ENCODE measurements around the gene SCG5. TPM values are rescaled to one million over a fixed set of nuclear protein-coding genes. Genes with fewer than 3 reads are reported as not detected.
A peak's percentile ranks its signal among the peaks of the same experiment; 100 is the strongest.

The SCG5 gene
- total and polyA plus RNA-seq, 10 of the 15 experiments (the other 5 are each of a cell fraction or from before 2014, with no cell fraction given), result 0.13 to 0.62 (median 0.48) TPM

- intact Hi-C loops (cut with micrococcal nuclease; ENCODE audit: unreplicated experiment), result no loop called here
- POLR2A ChIA-PET, result no interaction called here
- TF ChIP-seq CREM (IDR thresholded peaks at IDR 0.05; ENCODE audit: low read depth) (no peak), SPI1 (IDR thresholded peaks at IDR 0.05; ENCODE audit: borderline replicate concordance, insufficient read depth, low read depth, low read length) (peak; percentile 37; the same call in 1 of the 2 replicates)
- SMC1A ChIA-PET (ENCODE audit: uncharacterized antibody, unreplicated experiment), result no interaction called here
- RAD21 ChIA-PET (ENCODE audit: unreplicated experiment), result no interaction called here
- DNase-seq (ENCODE audit: low read depth, low spot score) (no peak), ATAC-seq (peak; percentile 58), FAIRE-seq (no peak)
- Histone ChIP-seq H3K4me3 (no peak overlapping the region), H3K27ac (ENCODE audit: control insufficient read depth, insufficient read depth) (no peak overlapping the region), H3K9me3 (replicated peaks; ENCODE audit: control insufficient read depth, insufficient read depth, low read length) (no peaks in the 10 kb centered on the region), H3K27me3 (replicated peaks in 1 of 2; ENCODE audit: control insufficient read depth in 2 of 2, insufficient read depth in 2 of 2, low read length in 1 of 2) (peaks cover 3 to 4% of the 10 kb centered on the region in 2 experiments; a peak in 2 of 4 replicates), H2AFZ (ENCODE audit: control insufficient read depth, low read depth, low read length) (no peak overlapping the region), H3K9ac (ENCODE audit: control insufficient read depth, insufficient read depth, low read length) (no peak overlapping the region), H3K79me2 (ENCODE audit: control insufficient read depth, insufficient read depth, low read length) (no peaks in the 10 kb centered on the region), H4K20me1 (ENCODE audit: control insufficient read depth, insufficient read depth) (no peaks in the 10 kb centered on the region), H3K36me3 (ENCODE audit: control insufficient read depth in 2 of 2, insufficient read depth in 2 of 2, low read length in 1 of 2) (no peaks in the 10 kb centered on the region), H3K4me2 (ENCODE audit: control insufficient read depth, insufficient read depth) (no peak overlapping the region), H3K4me1 (ENCODE audit: control insufficient read depth, insufficient read depth, low read length) (no peaks in the 10 kb centered on the region)
- CTCF ChIA-PET, result no interaction called here
- WGBS (ENCODE audit: insufficient coverage, insufficient replicate concordance, low lambda C conversion rate, missing lambda C conversion rate), result 31% methylated on average over 25 of the region's 27 CpGs
- in situ Hi-C loops (cut with MboI), result no loop called here
- BruUV-seq (replicated peaks), result no TSS peak
Observed at GRCh38 chr15:32730677-32731654, 89.5 kb downstream of the SCG5 start.

- no peak overlapping the region for H3K9ac ChIP-seq (ENCODE audit: control insufficient read depth, insufficient read depth, low read length)
- ATAC-seq (no peak), DNase-seq (ENCODE audit: low read depth, low spot score) (no peak), FAIRE-seq (no peak)
- CTCF ChIA-PET, result no interaction called here
- H3K27me3 ChIP-seq (replicated peaks in 1 of 2; ENCODE audit: control insufficient read depth in 2 of 2, insufficient read depth in 2 of 2, low read length in 1 of 2), result peaks cover 3 to 6% of the 10 kb centered on the region in 2 experiments; a peak in 2 of 4 replicates
- H2AFZ ChIP-seq (ENCODE audit: control insufficient read depth, low read depth, low read length), result no peak overlapping the region
- H3K79me2 ChIP-seq (ENCODE audit: control insufficient read depth, insufficient read depth, low read length), result no peaks in the 10 kb centered on the region
- intact Hi-C loops (cut with micrococcal nuclease; ENCODE audit: unreplicated experiment), result no loop called here
- no peaks in the 10 kb centered on the region for H4K20me1 ChIP-seq (ENCODE audit: control insufficient read depth, insufficient read depth)
- H3K4me2 ChIP-seq (ENCODE audit: control insufficient read depth, insufficient read depth), result no peak overlapping the region
- WGBS (ENCODE audit: insufficient coverage, insufficient replicate concordance, low lambda C conversion rate, missing lambda C conversion rate), result 55% methylated on average over 6 of the region's 6 CpGs
- SMC1A ChIA-PET (ENCODE audit: uncharacterized antibody, unreplicated experiment), result no interaction called here
- in situ Hi-C loops (cut with MboI), result no loop called here
- POLR2A ChIA-PET, result no interaction called here
- H3K27ac ChIP-seq (ENCODE audit: control insufficient read depth, insufficient read depth), result no peak overlapping the region
- RAD21 ChIA-PET (ENCODE audit: unreplicated experiment), result no interaction called here
- no peak for TF ChIP-seq PAX8 (IDR thresholded peaks at IDR 0.05)
- TF ChIP-seq HSF1 (IDR thresholded peaks at IDR 0.05; ENCODE audit: low read depth, low read length), result no peak
- no peak for TF ChIP-seq IKZF2 (IDR thresholded peaks at IDR 0.05)
- 0 out of 2 replicates have a peak, but pooled peaks have one; percentile 31 for TF ChIP-seq BMI1 (IDR thresholded peaks at IDR 0.05; ENCODE audit: borderline replicate concordance)
- TF ChIP-seq POU2F2 (IDR thresholded peaks at IDR 0.05; ENCODE audit: borderline replicate concordance, low read depth, low read length), result no peak
- no peaks in the 10 kb centered on the region for H3K4me1 ChIP-seq (ENCODE audit: control insufficient read depth, insufficient read depth, low read length)
- no peak overlapping the region for H3K4me3 ChIP-seq
- H3K36me3 ChIP-seq (ENCODE audit: control insufficient read depth in 2 of 2, insufficient read depth in 2 of 2, low read length in 1 of 2), result no peaks in the 10 kb centered on the region
- BruUV-seq (replicated peaks), result no TSS peak
- H3K9me3 ChIP-seq (replicated peaks; ENCODE audit: control insufficient read depth, insufficient read depth, low read length), result no peaks in the 10 kb centered on the region
Observed at GRCh38 chr15:32732574-32733157, 91.2 kb downstream of the SCG5 start.
